ENCODE results near the gene CCT2. TPM values are rescaled to one million over a fixed set of nuclear protein-coding genes. Genes with fewer than 3 reads are reported as not detected.

CCT2 gene
- total and polyA plus RNA-seq, 10 of the 15 experiments (the other 5 are each of a cell fraction or from before 2014, with no cell fraction given), result 242 to 418 (median 348) TPM

- H3K36me3 ChIP-seq (ENCODE audit: control insufficient read depth in 2 of 2, insufficient read depth in 2 of 2, low read length in 1 of 2), result no peaks in the 10 kb centered on the region
- H3K4me1 ChIP-seq (ENCODE audit: control insufficient read depth, insufficient read depth, low read length), result no peaks in the 10 kb centered on the region
- H3K4me3 ChIP-seq, result no peak overlapping the region
- H3K4me2 ChIP-seq (ENCODE audit: control insufficient read depth, insufficient read depth), result no peak overlapping the region
- ChIA-PET RAD21 (ENCODE audit: unreplicated experiment) (no interaction called here), SMC1A (ENCODE audit: uncharacterized antibody, unreplicated experiment) (no interaction called here), CTCF (no interaction called here), POLR2A (no interaction called here)
- H3K27ac ChIP-seq (ENCODE audit: control insufficient read depth, insufficient read depth), result no peak overlapping the region
- no peaks in the 10 kb centered on the region; a peak in 1 of 4 replicates for H3K27me3 ChIP-seq (replicated peaks in 1 of 2; ENCODE audit: control insufficient read depth in 2 of 2, insufficient read depth in 2 of 2, low read length in 1 of 2)
- no peak overlapping the region for H2AFZ ChIP-seq (ENCODE audit: control insufficient read depth, low read depth, low read length)
- FAIRE-seq (no peak), DNase-seq (ENCODE audit: low read depth, low spot score) (no peak), ATAC-seq (no peak)
- no peaks in the 10 kb centered on the region for H3K9me3 ChIP-seq (replicated peaks; ENCODE audit: control insufficient read depth, insufficient read depth, low read length)
- 88% methylated on average over 2 of the region's 2 CpGs for WGBS (ENCODE audit: insufficient coverage, insufficient replicate concordance, low lambda C conversion rate, missing lambda C conversion rate)
- no peaks in the 10 kb centered on the region for H4K20me1 ChIP-seq (ENCODE audit: control insufficient read depth, insufficient read depth)
- BruUV-seq (replicated peaks), result no TSS peak
- in situ Hi-C loops (cut with MboI) (no loop called here), intact Hi-C loops (cut with micrococcal nuclease; ENCODE audit: unreplicated experiment) (no loop called here)
- no peaks in the 10 kb centered on the region for H3K79me2 ChIP-seq (ENCODE audit: control insufficient read depth, insufficient read depth, low read length)
- H3K9ac ChIP-seq (ENCODE audit: control insufficient read depth, insufficient read depth, low read length), result no peak overlapping the region
- no peak for TF ChIP-seq ZNF687 (IDR thresholded peaks at IDR 0.05)
- TF ChIP-seq, protein P1, sequence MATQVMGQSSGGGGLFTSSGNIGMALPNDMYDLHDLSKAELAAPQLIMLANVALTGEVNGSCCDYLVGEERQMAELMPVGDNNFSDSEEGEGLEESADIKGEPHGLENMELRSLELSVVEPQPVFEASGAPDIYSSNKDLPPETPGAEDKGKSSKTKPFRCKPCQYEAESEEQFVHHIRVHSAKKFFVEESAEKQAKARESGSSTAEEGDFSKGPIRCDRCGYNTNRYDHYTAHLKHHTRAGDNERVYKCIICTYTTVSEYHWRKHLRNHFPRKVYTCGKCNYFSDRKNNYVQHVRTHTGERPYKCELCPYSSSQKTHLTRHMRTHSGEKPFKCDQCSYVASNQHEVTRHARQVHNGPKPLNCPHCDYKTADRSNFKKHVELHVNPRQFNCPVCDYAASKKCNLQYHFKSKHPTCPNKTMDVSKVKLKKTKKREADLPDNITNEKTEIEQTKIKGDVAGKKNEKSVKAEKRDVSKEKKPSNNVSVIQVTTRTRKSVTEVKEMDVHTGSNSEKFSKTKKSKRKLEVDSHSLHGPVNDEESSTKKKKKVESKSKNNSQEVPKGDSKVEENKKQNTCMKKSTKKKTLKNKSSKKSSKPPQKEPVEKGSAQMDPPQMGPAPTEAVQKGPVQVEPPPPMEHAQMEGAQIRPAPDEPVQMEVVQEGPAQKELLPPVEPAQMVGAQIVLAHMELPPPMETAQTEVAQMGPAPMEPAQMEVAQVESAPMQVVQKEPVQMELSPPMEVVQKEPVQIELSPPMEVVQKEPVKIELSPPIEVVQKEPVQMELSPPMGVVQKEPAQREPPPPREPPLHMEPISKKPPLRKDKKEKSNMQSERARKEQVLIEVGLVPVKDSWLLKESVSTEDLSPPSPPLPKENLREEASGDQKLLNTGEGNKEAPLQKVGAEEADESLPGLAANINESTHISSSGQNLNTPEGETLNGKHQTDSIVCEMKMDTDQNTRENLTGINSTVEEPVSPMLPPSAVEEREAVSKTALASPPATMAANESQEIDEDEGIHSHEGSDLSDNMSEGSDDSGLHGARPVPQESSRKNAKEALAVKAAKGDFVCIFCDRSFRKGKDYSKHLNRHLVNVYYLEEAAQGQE (IDR thresholded peaks at IDR 0.05; ENCODE audit: low read depth, low read length), result no peak
- TF ChIP-seq RB1 (IDR thresholded peaks at IDR 0.05; ENCODE audit: borderline replicate concordance), result no peak
- TF ChIP-seq EGR1 (IDR thresholded peaks at IDR 0.05; ENCODE audit: borderline replicate concordance in 1 of 2, low read depth in 2 of 2, low read length in 2 of 2), result no peak
- TF ChIP-seq SREBF1 (IDR thresholded peaks at IDR 0.05; ENCODE audit: low read length), result no peak
- no peak for TF ChIP-seq NRF1 (conservative IDR thresholded peaks at IDR 0.05; ENCODE audit: low read depth, low read length)
- TF ChIP-seq, protein P2, sequence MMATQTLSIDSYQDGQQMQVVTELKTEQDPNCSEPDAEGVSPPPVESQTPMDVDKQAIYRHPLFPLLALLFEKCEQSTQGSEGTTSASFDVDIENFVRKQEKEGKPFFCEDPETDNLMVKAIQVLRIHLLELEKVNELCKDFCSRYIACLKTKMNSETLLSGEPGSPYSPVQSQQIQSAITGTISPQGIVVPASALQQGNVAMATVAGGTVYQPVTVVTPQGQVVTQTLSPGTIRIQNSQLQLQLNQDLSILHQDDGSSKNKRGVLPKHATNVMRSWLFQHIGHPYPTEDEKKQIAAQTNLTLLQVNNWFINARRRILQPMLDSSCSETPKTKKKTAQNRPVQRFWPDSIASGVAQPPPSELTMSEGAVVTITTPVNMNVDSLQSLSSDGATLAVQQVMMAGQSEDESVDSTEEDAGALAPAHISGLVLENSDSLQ (IDR thresholded peaks at IDR 0.05), result no peak
- TF ChIP-seq RELB (IDR thresholded peaks at IDR 0.05; ENCODE audit: low read depth), result no peak
- no peak for TF ChIP-seq MTA2 (IDR thresholded peaks at IDR 0.05; ENCODE audit: low read depth)
- TF ChIP-seq ZNF274 (IDR thresholded peaks at IDR 0.05; ENCODE audit: insufficient read depth, insufficient read length), result no peak
- TF ChIP-seq, protein P3, sequence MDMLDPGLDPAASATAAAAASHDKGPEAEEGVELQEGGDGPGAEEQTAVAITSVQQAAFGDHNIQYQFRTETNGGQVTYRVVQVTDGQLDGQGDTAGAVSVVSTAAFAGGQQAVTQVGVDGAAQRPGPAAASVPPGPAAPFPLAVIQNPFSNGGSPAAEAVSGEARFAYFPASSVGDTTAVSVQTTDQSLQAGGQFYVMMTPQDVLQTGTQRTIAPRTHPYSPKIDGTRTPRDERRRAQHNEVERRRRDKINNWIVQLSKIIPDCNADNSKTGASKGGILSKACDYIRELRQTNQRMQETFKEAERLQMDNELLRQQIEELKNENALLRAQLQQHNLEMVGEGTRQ (IDR thresholded peaks at IDR 0.05; ENCODE audit: borderline replicate concordance, low read depth, low read length), result no peak
- no peak for TF ChIP-seq SMC3 (IDR thresholded peaks at IDR 0.05; ENCODE audit: borderline replicate concordance, low read length)
- no peak for TF ChIP-seq NFIC (IDR thresholded peaks at IDR 0.05; ENCODE audit: low read depth, low read length)
Observed at GRCh38 chr12:69620921-69621320, 35.7 kb downstream of the CCT2 start.
